GM21737 (cell line): Measurements from ENCODE around the gene ALLC.
"Not testable (repeated sequence)": the region's sequence is repeated elsewhere in the genome, so short reads cannot be mapped to it uniquely, and the experiment has no call there.

Experiments
- ATAC-seq: cut with Tn5 transposase; IDR thresholded peaks from one replicate; pipeline ENCODE4 v1.9.1; 2021; ENCODE audit warnings: mild to moderate bottlenecking, moderate library complexity; ENCODE audit not compliant: unreplicated experiment

The ALLC gene

GRCh38 chr2:3657881-3658280 is at the start of gene ALLC:
ALLC (plus strand) TSS chr2:3658200; CDS start chr2:3671158, 12,958 bp downstream.
- ATAC-seq: no peak

GRCh38 chr2:3608373-3609278 is 49.4 kb upstream of the ALLC start:
- ATAC-seq: no peak

GRCh38 chr2:3609279-3609673 is 48.7 kb upstream of the ALLC start:
- ATAC-seq: peak; percentile 62

DNA sequence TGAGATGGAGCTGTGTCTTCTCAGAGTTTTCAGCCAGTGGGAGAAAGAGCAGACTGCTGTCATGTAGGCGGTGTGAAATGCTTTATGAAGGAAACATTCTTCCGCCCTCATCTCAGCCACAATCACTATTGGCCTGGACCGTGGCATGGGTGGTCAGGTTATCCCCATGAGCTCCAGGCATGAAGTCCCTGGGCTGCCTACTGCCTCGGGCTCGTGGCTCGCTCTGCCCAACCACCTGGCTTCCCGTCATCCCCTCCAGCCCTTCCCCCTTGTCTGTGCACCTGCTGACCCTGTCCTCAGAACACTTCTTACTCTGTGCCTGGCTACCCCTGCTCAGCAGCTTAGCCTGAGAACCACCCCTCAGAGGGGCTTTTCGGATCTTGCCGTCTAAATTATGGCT is 47.6 kb upstream of the ALLC start:
- no peak for ATAC-seq

GRCh38 chr2:3610881-3611505 is 47.0 kb upstream of the ALLC start:
- ATAC-seq: no peak

DNA sequence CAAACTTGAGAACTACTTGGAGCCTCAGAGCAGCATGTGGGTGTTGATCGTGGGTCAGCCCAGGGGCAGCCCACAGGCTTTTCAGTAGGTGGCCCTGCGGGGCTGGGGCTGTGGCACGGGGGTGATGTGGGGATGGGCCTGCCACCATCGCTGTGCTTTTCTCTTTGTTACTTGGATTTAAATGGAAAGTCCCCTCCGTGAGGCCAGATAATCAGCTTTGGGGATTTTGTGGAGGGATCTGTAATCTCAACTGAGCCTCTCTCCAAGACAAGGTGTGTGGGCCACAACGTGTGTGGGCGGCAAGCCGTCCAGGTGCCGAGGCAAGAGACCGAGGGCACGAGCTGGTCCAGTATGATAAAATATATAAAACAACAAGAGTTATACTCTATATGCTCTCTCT is 46.4 kb upstream of the ALLC start:
- ATAC-seq: no peak

DNA sequence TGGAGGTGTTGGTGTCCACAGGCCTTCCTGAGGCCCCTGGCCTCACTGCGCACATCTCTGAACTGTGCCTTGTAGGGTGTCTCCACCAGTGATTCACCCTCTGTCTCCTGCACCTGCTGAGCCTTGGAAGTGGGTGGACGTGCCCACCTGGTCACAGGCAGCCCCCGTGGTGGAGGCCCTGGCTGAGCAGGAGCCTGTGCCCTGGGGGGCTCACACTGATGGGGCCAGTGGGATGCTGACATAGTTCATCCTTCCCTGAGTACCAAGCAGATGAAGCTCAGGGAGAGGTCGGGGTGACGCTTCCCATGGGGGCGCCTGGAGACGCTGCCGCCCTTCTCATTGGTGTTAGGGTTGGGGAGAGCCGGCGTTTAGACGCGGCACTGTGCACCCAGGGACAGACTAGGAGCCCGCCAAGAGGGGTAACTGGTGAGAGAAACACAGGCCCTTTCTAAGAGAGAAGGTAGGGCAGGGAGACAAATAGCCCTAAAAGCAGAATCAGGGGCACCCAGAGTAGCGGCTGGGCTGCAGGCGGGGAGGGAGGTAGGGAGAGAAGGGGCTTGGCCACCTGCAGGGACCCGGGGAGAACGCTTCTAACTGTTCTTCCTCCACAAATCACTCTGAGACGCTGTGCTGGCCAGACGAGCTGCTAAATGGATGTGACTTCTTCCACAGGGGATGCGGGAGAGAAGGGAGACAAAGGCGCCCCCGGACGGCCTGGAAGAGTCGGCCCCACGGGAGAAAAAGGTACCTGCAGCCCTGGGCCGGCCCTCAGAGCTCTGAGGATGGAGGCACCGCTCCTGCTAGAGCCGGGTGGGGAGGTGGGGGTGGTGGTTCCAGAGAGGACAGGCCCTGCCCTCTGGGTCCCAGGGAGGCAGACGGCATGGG is 45.1 kb upstream of the ALLC start:
- no peak for ATAC-seq

DNA sequence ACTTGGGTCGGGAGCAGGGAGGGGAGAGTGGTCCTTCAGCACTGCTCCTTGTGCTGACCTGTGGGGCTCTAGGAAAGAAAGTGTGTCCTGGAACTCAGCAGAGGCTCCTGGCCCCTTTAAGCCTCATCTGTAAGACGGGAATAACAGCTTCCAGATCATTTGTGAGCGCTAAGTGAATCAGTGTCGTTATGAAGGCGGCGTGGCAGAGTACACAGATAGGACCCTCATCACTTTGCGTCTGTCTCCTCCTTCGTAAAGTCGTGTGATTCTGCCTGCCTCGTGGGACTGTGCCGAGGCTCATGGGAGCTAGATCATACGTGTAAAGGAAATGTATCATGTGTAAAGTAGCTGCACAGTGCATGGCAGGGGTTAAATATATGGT is 44.5 kb upstream of the ALLC start:
- no peak for ATAC-seq

- not testable (repeated sequence) for ATAC-seq
These were observed 43.3 kb upstream of the ALLC start for GRCh38 chr2:3614743-3615142.

- ATAC-seq: not testable (repeated sequence)
These were observed 42.3 kb upstream of the ALLC start for GRCh38 chr2:3615541-3616200.

DNA sequence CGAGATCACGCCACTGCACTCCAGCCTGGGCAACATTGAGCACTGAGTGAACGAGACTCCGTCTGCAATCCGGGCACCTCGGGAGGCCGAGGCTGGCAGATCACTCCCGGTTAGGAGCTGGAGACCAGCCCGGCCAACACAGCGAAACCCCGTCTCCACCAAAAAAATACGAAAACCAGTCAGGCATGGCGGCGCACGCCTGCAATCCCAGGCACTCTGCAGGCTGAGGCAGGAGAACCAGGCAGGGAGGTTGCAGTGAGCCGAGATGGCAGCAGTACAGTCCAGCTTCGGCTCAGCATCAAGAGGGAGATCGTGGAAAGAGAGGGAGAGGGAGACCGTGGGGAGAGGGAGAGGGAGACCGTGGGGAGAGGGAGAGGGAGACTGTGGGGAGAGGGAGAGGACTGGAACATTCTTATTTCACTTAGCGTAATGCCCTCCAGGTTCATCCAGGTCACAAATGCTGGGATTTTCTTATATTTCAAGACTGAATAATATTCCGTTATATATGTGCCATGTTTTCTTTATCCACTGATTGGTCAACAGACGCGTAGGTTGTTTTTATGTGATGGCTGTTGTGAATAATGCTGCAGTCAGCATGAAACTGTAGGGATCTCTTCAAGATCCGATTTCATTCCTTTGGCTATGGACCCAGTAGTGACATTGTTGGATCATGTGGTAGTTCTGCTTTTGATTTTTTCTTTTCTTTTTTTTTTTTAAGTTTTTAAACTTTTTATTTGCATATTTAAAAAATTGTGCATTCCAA is 41.4 kb upstream of the ALLC start:
- ATAC-seq: not testable (repeated sequence)

DNA sequence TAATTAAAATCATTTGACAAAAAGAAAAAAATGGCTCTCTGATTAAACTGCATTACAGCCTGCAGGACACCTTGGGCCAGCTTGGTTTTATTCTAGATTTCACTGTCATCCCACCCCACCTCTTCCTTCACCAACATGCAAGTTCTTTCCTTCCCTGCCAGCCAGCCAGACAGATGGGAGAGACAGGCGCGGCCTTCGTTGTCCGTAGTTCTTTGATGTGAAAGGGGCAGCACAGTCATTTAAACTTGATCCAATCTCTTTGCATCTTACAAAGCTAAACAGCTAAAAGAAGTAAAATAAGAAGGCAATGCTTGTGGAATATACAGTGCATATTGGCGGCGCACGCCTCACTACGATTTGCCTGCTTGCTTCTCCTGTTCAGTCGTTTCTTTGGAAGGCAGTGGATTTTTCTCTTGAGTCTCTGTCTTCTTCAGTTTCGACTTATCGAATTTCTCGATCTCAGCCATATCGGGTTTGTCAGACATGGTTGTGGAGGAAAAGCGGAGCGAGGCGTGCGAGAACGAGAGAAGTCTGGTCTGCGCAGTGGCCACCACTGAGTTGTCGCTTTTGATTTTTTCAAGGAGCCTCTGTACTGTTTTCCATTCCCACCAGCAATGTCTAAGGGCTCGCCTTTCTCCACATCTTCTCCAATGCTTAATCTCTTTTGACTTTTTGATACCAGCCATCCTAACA is 40.7 kb upstream of the ALLC start:
- ATAC-seq: no peak

- ATAC-seq: no peak
These were observed 39.6 kb upstream of the ALLC start for GRCh38 chr2:3618367-3618766.

DNA sequence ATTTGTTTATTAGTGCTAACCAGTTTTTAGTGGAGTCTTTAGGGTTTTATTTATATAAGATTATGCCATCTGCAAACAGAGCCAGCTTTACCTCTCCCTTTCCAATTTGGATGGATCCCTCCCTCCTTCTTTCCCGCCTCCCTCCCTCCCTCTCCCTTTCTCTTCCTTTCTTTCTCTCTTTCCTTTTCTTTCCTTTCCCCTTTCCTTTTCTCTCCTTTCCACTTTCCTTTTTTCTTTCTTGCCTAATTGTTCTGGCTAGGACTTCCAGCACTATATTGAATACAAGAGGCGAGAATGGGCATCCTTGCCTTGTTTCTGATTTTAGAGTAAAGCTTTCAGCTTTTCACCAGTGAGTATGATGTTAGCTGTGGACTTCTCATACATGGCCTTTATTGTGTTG is 39.0 kb upstream of the ALLC start:
- ATAC-seq: no peak

DNA sequence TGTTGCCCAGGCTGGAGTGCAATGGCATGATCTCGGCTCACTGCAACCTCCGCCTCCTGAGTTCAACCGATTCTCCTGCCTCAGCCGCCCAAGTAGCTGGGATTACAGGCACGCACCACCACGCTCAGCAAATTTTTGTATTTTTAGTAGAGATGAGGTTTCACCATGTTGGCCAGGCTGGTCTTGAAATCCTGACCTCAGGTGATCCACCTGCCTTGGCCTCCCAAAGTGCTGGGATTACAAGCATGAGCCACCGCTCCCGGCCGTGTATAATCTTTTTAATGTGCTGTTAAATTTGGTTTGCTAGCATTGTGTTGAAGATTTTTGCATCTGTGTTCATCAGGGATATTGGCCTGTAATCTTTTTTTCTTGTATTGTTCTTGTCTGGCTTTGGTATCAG is 38.3 kb upstream of the ALLC start:
- ATAC-seq: not testable (repeated sequence)

GRCh38 chr2:3620834-3621233 is 37.2 kb upstream of the ALLC start:
- no peak for ATAC-seq

- no peak for ATAC-seq
These were observed 35.0 kb upstream of the ALLC start for GRCh38 chr2:3622967-3623366.

- peak; percentile 74 for ATAC-seq
These were observed 33.8 kb upstream of the ALLC start for GRCh38 chr2:3624059-3624794.

DNA sequence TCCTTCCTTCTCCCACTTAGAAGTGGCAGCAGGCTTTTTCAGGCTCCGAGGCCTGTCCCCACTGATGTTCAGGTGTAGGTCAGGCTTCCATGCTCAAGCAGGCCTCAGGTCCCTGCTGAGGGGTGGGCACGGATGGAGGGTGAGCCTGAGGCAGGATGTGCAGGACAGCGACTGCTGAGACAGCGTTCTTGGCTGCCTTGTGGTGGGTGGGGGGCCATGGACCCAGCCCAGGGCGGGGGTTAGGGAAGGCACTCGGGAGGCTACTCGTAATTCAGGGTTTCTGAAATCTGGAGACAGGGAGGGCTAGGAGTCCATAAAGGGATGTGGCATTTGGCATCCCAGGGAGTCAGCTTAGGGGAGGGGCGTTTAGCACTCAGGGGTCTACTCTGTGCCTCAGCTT is 32.8 kb upstream of the ALLC start:
- ATAC-seq: no peak
